Progenitor cell of endocrine pancreas (in vitro differentiated cells): ENCODE measurements around the gene MEIG1. TPM values are rescaled to one million over a fixed set of nuclear protein-coding genes. Genes with fewer than 3 reads are reported as not detected.
A peak's percentile ranks its signal among the peaks of the same experiment; 100 is the strongest.
"Not testable (repeated sequence)": the region's sequence is repeated elsewhere in the genome, so short reads cannot be mapped to it uniquely, and the experiment has no call there.

Experiments
- DNase-seq: peaks from one replicate; pipeline ENCODE4 v3.0.0; 2021; ENCODE audit warnings: low spot score; ENCODE audit not compliant: unreplicated experiment
- H3K27ac Mint-ChIP-seq: 2 replicates; pipeline ENCODE4 v1.8.0; 2021; ENCODE audit warnings: mild to moderate bottlenecking, moderate library complexity, mixed read lengths
- H3K27me3 Mint-ChIP-seq: 2 replicates; pipeline ENCODE4 v1.8.0; 2021; ENCODE audit warnings: mixed read lengths
- H3K36me3 Mint-ChIP-seq: 2 replicates; pipeline ENCODE4 v1.8.0; 2022; ENCODE audit warnings: mixed read lengths; ENCODE audit not compliant: insufficient read depth
- H3K4me1 Mint-ChIP-seq: 2 replicates; pipeline ENCODE4 v1.8.0; 2021; ENCODE audit warnings: low read depth, mixed read lengths
- H3K4me3 Mint-ChIP-seq: 2 replicates; pipeline ENCODE4 v1.8.0; 2021; ENCODE audit warnings: low read depth, mild to moderate bottlenecking, moderate library complexity, mixed read lengths
- H3K9me3 Mint-ChIP-seq: 2 replicates; pipeline ENCODE4 v1.8.0; 2021; ENCODE audit warnings: low read depth, mixed read lengths
- CTCF ChIP-seq: fragments of 200-600 bp; sonication (generic); IDR thresholded peaks from one replicate; pipeline ENCODE4 v1.5.0; 2021; ENCODE audit warnings: antibody characterized with exemption, mild to moderate bottlenecking; ENCODE audit not compliant: unreplicated experiment
- total RNA-seq: library from RNA; stranded (reverse); gene quantifications from 2 replicates; pipeline ENCODE4 v1.2.1, GENCODE V29; 2021

MEIG1 gene
- total RNA-seq, 1 donor from 2014 or later: 1.6 TPM

- Mint-ChIP-seq H3K4me1 (no peaks in the 10 kb centered on the region), H3K36me3 (no peaks in the 10 kb centered on the region), H3K9me3 (no peaks in the 10 kb centered on the region), H3K27ac (no peak overlapping the region), H3K27me3 (peaks cover 26% of the 10 kb centered on the region), H3K4me3 (no peak overlapping the region)
- no peak for DNase-seq
- no peak for TF ChIP-seq CTCF
Observed at GRCh38 chr10:14975672-14976273, 16.6 kb downstream of the MEIG1 start.

- DNase-seq: no peak
- Mint-ChIP-seq H3K4me3 (no peak overlapping the region), H3K27ac (no peak overlapping the region), H3K36me3 (no peaks in the 10 kb centered on the region), H3K4me1 (no peaks in the 10 kb centered on the region), H3K9me3 (peaks cover 3% of the 10 kb centered on the region), H3K27me3 (peaks cover 9% of the 10 kb centered on the region)
- TF ChIP-seq CTCF: no peak
Observed at GRCh38 chr10:14982744-14983143, 23.6 kb downstream of the MEIG1 start.

GRCh38 chr10:14989552-14989951 is 30.4 kb downstream of the MEIG1 start:
- not testable (repeated sequence) for DNase-seq, H3K36me3 Mint-ChIP-seq, H3K27me3 Mint-ChIP-seq, H3K27ac Mint-ChIP-seq, H3K4me3 Mint-ChIP-seq, H3K9me3 Mint-ChIP-seq
- H3K4me1 Mint-ChIP-seq: peaks cover 10% of the 10 kb centered on the region

- H3K4me1 Mint-ChIP-seq: peaks cover 10% of the 10 kb centered on the region
- not testable (repeated sequence) for DNase-seq, H3K27me3 Mint-ChIP-seq, H3K36me3 Mint-ChIP-seq, H3K4me3 Mint-ChIP-seq, H3K9me3 Mint-ChIP-seq, H3K27ac Mint-ChIP-seq
- peak; percentile 37 for TF ChIP-seq CTCF
Observed at GRCh38 chr10:14991035-14991749, 32.0 kb downstream of the MEIG1 start.

- H3K27me3 Mint-ChIP-seq, DNase-seq, H3K4me3 Mint-ChIP-seq, H3K36me3 Mint-ChIP-seq, H3K9me3 Mint-ChIP-seq, H3K27ac Mint-ChIP-seq: not testable (repeated sequence)
- peaks cover 10% of the 10 kb centered on the region for H3K4me1 Mint-ChIP-seq
Observed at GRCh38 chr10:14992336-14992735, 33.1 kb downstream of the MEIG1 start.

GRCh38 chr10:14993500-14994455 is 34.6 kb downstream of the MEIG1 start:
- H3K27me3 Mint-ChIP-seq, H3K9me3 Mint-ChIP-seq, DNase-seq, H3K4me3 Mint-ChIP-seq, H3K36me3 Mint-ChIP-seq: not testable (repeated sequence)
- peaks cover 10% of the 10 kb centered on the region for H3K4me1 Mint-ChIP-seq
- H3K27ac Mint-ChIP-seq: peak overlapping the region; percentile 54
